A549 (cell line): ENCODE results near the gene GRK3.

ENCODE experiments used
- BCL3 ChIP-seq: fragments of >200 bp; sonication (Bioruptor Twin); formaldehyde crosslinking; IDR thresholded peaks from 3 replicates; pipeline ENCODE4 v1.6.1; 2016
- CHD4 ChIP-seq: fragments of 200-600 bp; sonication (generic); IDR thresholded peaks from 2 replicates; pipeline ENCODE4 v1.6.1; 2016; ENCODE audit warnings: antibody characterized with exemption, mild to moderate bottlenecking, borderline replicate concordance
- CTCF ChIP-seq: fragments of >200 bp; sonication (Bioruptor Twin); formaldehyde crosslinking; IDR thresholded peaks from 3 replicates; pipeline ENCODE4 v1.5.1; 2016
- FOXS1 ChIP-seq: fragments of 250-450 bp; sonication (Bioruptor Pico); IDR thresholded peaks from 2 replicates; pipeline ENCODE4 v1.5.0; 2020; ENCODE audit warnings: mild to moderate bottlenecking, moderate library complexity
- JUN ChIP-seq, 2 experiments: fragments of >200 bp; sonication (Bioruptor Twin); formaldehyde crosslinking; IDR thresholded peaks; 2 replicates in 1 of 2; 3 replicates in 1 of 2; pipeline ENCODE4 v1.6.1; 2016 to 2017
- MAZ ChIP-seq: fragments of 150-350 bp; IDR thresholded peaks from 2 replicates; pipeline ENCODE4 v1.6.1; 2014; ENCODE audit warnings: antibody characterized with exemption, low read depth, low read length, borderline replicate concordance

GRCh38 chr22:25722223-25722622 lies 157.7 kb downstream of the GRK3 start:
- TF ChIP-seq FOXS1 (CRISPR knock-in tag) (no peak), BCL3 (no peak), CTCF (no peak), CHD4 (no peak), MAZ (no peak), JUN (IDR thresholded peaks at IDR 0.05) (no peak)
